ENCODE measurements around the gene UBE3B.

DNA sequence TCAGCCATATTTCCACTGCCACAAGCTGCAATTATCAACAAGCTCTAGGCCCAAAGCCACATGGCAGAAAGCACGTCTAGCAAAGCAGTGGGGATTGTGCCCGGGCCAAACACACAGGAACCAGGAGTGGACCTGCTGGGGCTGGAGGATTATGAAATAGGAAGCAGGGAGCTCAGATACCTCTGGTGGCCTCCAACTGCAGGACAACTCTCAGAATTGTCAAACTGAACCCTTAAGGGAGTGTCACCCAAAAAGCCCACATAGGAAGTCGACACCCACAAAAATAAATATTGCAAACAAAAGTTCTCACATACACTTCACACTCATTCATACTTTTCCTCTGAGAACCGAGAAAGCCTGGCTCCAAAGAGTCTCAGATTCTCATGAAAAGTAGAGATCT, 26.5 kb upstream of the UBE3B start:
- TF ChIP-seq ZFP3 (CRISPR knock-in tag; IDR thresholded peaks at IDR 0.05) (no peak), CREB5 (CRISPR knock-in tag; IDR thresholded peaks at IDR 0.05; ENCODE audit: low read depth) (no peak), CSRNP3 (CRISPR knock-in tag; IDR thresholded peaks at IDR 0.05) (no peak), ZC3H10 (CRISPR knock-in tag; IDR thresholded peaks at IDR 0.05) (no peak), RARB (CRISPR knock-in tag; IDR thresholded peaks at IDR 0.05) (no peak), TOX (CRISPR knock-in tag; IDR thresholded peaks at IDR 0.05; ENCODE audit: borderline replicate concordance) (no peak), PPARA (CRISPR knock-in tag; IDR thresholded peaks at IDR 0.05; ENCODE audit: borderline replicate concordance) (no peak), ISL1 (CRISPR knock-in tag; IDR thresholded peaks at IDR 0.05) (no peak), ESRRG (CRISPR knock-in tag; IDR thresholded peaks at IDR 0.05) (no peak), CSDC2 (CRISPR knock-in tag; IDR thresholded peaks at IDR 0.05) (no peak), ZNF70 (CRISPR knock-in tag; IDR thresholded peaks at IDR 0.05) (no peak), ARNTL (CRISPR knock-in tag; IDR thresholded peaks at IDR 0.05; ENCODE audit: borderline replicate concordance, low read depth) (no peak)
- TF ChIP-seq, protein P1, sequence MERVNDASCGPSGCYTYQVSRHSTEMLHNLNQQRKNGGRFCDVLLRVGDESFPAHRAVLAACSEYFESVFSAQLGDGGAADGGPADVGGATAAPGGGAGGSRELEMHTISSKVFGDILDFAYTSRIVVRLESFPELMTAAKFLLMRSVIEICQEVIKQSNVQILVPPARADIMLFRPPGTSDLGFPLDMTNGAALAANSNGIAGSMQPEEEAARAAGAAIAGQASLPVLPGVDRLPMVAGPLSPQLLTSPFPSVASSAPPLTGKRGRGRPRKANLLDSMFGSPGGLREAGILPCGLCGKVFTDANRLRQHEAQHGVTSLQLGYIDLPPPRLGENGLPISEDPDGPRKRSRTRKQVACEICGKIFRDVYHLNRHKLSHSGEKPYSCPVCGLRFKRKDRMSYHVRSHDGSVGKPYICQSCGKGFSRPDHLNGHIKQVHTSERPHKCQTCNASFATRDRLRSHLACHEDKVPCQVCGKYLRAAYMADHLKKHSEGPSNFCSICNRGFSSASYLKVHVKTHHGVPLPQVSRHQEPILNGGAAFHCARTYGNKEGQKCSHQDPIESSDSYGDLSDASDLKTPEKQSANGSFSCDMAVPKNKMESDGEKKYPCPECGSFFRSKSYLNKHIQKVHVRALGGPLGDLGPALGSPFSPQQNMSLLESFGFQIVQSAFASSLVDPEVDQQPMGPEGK (CRISPR knock-in tag; IDR thresholded peaks at IDR 0.05; ENCODE audit: borderline replicate concordance) = no peak
- TF ChIP-seq, protein P2, sequence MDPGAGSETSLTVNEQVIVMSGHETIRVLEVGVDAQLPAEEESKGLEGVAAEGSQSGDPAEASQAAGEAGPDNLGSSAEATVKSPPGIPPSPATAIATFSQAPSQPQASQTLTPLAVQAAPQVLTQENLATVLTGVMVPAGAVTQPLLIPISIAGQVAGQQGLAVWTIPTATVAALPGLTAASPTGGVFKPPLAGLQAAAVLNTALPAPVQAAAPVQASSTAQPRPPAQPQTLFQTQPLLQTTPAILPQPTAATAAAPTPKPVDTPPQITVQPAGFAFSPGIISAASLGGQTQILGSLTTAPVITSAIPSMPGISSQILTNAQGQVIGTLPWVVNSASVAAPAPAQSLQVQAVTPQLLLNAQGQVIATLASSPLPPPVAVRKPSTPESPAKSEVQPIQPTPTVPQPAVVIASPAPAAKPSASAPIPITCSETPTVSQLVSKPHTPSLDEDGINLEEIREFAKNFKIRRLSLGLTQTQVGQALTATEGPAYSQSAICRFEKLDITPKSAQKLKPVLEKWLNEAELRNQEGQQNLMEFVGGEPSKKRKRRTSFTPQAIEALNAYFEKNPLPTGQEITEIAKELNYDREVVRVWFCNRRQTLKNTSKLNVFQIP (CRISPR knock-in tag; IDR thresholded peaks at IDR 0.05; ENCODE audit: borderline replicate concordance, low read depth) = no peak

All from SK-N-SH treated with all-trans-retinoic acid at 6 μM for 48 hours (cell line).